DMS 273 treated with DMSO at 0.1 percent for 48 hours (cell line): ENCODE data around the gene KCNK6.
"Not testable (repeated sequence)": the region's sequence is repeated elsewhere in the genome, so short reads cannot be mapped to it uniquely, and the experiment has no call there.

Source experiments
- DNase-seq: peaks from one replicate; lab custom pipeline; 2025; lab: John Stamatoyannopoulos, UW

Gene KCNK6

GRCh38 chr19:38324431-38324830 lies 4.8 kb downstream of the KCNK6 start:
- DNase-seq = no peak

- DNase-seq = no peak
Measured at GRCh38 chr19:38326591-38326990, 6.9 kb downstream of the KCNK6 start.

- no peak for DNase-seq
Measured at GRCh38 chr19:38329651-38330050, 10.0 kb downstream of the KCNK6 start.

- DNase-seq = no peak
Measured at GRCh38 chr19:38331728-38332127, 12.1 kb downstream of the KCNK6 start.

- DNase-seq = no peak
Measured at GRCh38 chr19:38333245-38333644, 13.6 kb downstream of the KCNK6 start.

- peak; percentile 85 for DNase-seq
Measured at GRCh38 chr19:38335949-38336637, 16.4 kb downstream of the KCNK6 start.

GRCh38 chr19:38336638-38337359 lies 17.2 kb downstream of the KCNK6 start:
- DNase-seq = peak; percentile 87

- DNase-seq = no peak
Measured at GRCh38 chr19:38337360-38337653, 17.7 kb downstream of the KCNK6 start.

GRCh38 chr19:38339011-38339410 lies 19.4 kb downstream of the KCNK6 start:
- not testable (repeated sequence) for DNase-seq

DNA sequence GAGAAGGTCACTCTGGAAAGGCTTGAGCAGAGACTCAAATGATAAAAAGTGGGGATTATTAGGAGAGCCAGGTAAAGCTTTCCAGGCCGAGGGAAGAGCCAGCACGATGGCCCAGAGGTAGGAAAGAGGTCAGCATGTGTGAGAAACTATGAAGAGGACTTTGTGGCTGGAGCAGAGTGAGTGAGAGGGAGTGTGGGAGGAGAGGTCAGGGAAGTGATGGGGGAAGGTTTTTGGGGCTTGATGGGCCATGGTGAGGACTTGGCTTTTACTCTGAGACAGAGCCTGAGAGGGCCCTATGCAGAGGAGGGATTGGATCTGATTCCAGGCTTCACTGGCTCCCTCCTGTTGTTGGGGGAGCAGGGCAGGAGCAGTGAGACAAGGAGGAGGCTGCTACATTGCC lies 21.3 kb downstream of the KCNK6 start:
- no peak for DNase-seq

DNA sequence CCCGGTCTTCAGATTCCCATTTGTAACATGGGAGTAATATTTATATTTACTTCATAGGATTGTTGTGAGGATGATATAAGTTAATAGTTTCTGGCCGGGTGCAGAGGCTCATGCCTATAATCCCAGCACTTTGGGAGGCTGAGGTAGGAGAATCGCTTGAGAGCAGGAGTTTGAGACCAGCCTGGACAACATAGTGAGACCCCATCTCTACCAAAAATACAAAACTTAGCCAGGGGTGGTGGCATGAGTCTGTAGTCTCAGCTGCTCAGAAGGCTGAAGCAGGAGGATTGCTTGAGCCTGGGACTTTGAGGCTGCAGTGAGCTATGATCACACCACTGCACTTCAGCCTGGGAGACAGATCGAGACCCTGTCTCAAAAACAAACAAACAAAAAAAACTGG lies 27.2 kb downstream of the KCNK6 start:
- DNase-seq = no peak

DNA sequence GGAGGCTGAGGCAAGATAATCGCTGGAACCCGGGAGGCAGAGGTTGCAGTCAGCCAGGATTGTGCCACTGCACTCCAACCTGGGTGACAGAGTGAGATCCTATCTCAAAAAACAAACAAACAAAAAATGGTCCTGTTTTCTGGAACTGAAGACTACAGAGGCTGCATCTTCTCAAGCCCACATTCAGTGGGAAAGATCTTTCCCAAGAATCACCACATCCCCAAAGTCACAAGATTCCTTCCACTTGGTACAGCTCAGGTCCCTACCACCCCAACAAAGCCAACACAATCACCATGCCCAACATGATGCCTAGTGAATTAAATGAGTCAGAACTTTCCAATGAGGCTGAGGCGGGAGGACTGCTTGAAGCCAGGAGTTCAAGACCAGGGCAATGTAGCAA lies 31.2 kb downstream of the KCNK6 start:
- no peak for DNase-seq

DNA sequence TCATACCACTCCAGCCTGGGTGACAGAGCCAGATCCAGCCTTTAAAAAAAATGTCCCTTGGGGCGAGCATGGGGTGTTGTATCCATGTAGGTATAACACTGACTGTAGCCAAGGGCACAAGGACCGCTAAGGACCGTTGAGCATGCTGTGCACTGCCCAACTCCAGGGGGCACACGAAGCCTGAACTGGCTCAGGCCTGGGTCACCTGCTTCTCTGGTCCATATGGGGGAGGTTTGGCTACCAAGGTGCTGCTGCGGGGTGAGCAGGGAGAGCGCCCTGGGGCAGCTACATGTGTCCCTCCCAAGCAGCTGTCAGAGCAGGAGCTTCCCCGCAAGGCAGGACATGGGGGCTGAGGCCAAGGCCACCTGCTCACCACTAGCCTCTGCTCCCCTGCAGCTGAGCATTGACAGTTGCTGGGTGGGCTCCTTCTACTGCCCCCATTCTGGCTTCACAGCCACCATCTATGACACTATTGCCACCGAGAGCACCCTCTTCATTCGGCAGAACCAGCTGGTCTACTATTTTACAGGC lies 32.3 kb downstream of the KCNK6 start:
- DNase-seq = no peak

DNA sequence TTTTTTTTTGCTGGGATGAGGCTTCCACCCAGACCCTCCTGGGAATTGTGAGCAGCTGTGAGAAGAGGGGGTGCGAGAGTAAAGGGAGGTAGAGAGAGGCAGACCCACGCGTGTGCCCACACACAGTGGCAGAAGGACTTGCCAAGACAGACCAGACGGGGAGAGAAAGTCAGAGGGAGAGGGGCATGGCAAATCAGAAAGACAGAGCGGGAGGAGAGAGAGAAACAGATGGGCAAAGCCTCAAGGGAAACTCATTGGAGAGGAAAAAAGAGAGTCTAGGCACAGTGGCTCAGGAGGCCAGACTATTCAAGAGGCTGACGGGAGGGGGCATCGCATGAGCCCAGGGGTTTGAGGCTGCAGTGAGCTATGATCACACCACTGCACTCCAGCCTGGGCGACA lies 33.0 kb downstream of the KCNK6 start:
- DNase-seq = peak; percentile 71

GRCh38 chr19:38355728-38356725 lies 36.4 kb downstream of the KCNK6 start:
- DNase-seq = no peak

- DNase-seq = no peak
Measured at GRCh38 chr19:38358071-38358470, 38.4 kb downstream of the KCNK6 start.

- DNase-seq = no peak
Measured at GRCh38 chr19:38359242-38360021, 39.8 kb downstream of the KCNK6 start.

DNA sequence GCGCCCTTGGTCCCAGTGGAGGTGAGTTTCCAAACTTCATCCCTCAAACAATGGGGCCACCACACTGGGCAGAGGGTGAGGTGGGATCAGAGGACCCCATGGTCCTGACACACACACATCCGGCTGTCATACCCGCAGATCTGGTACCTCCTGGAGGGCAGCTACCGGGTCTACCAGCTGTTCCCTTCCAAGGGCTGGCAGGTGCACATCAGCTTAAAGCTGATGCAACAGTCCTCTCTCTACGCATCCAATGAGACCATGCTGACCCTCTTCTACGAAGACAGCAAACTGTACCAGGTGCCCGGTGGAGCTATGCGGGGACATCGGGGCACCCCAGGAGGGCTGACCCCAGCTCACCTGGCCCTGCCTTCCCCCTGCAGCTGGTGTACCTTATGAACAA lies 40.7 kb downstream of the KCNK6 start:
- DNase-seq = no peak

GRCh38 chr19:38360839-38361631 lies 41.4 kb downstream of the KCNK6 start:
- DNase-seq = no peak

GRCh38 chr19:38361633-38362075 lies 42.0 kb downstream of the KCNK6 start:
- DNase-seq = peak; percentile 70
